IPS-18a (cell line): ENCODE data around the gene TWIST1.
A peak's percentile ranks its signal among the peaks of the same experiment; 100 is the strongest.

ENCODE experiments used
- H3K27ac ChIP-seq: one replicate; pipeline ENCODE4 v1.5.1; 2013; ENCODE audit warnings: low read length
- H3K27me3 ChIP-seq: one replicate; pipeline ENCODE4 v1.6.1; 2013; ENCODE audit warnings: mild to moderate bottlenecking, low read length; ENCODE audit not compliant: control insufficient read depth, insufficient read depth
- H3K36me3 ChIP-seq: one replicate; pipeline ENCODE4 v1.6.1; 2013; ENCODE audit warnings: low read depth, low read length; ENCODE audit not compliant: control insufficient read depth
- H3K4me1 ChIP-seq: one replicate; pipeline ENCODE4 v1.6.1; 2013; ENCODE audit warnings: low read depth, low read length; ENCODE audit not compliant: control insufficient read depth
- H3K4me3 ChIP-seq: one replicate; pipeline ENCODE4 v1.5.1; 2013; ENCODE audit warnings: low read length
- H3K9ac ChIP-seq: one replicate; pipeline ENCODE4 v1.6.1; 2013; ENCODE audit warnings: mild to moderate bottlenecking, low read length, moderate library complexity
- H3K9me3 ChIP-seq: one replicate; pipeline ENCODE4 v1.6.1; 2013; ENCODE audit warnings: low read depth, low read length; ENCODE audit not compliant: control insufficient read depth

Gene TWIST1

DNA sequence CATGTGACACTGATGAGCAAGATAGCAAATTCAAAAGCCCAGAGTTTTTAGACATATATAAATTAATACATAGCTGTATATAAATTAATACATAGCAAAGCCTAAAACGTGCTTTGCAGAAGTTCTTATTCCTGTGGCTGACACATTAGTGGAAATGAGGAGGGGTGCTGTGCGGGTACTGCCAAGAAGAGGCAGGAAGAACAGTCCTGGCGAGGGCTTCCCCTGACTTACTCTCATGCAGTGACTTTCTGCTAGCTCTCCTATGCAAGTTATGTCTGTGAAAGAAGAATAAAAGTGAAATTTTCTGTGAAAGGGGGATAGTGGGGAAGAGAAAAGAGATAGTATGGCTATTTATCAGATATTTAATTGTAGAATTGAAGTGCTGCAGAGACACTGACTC is 27.6 kb downstream of the TWIST1 start:
- no peaks in the 10 kb centered on the region for H3K27me3 ChIP-seq
- no peaks in the 10 kb centered on the region for H3K9me3 ChIP-seq
- H3K4me1 ChIP-seq = no peaks in the 10 kb centered on the region
- H3K9ac ChIP-seq = no peak overlapping the region
- H3K27ac ChIP-seq = no peak overlapping the region
- H3K4me3 ChIP-seq = no peak overlapping the region
- no peaks in the 10 kb centered on the region for H3K36me3 ChIP-seq

DNA sequence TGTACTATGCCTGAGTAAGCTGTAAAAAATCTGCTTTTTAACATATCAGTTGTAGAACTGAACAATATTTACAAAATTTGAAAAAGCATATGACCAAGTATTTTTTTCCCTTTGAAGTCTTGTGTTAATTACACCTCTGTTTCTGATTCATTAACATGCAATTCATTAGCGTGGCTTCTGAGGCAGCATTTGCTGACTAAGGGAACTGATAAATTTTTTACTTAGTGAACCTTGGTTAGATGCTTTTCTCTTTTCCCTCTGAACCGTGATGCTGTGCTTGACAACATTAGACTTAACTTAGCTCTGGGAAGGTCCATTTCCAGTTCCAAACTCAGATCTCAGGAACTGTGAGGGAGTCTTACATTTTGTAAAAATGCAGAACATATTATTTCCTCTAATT is 28.1 kb downstream of the TWIST1 start:
- Histone ChIP-seq H3K27me3 (no peaks in the 10 kb centered on the region), H3K4me1 (no peaks in the 10 kb centered on the region), H3K9ac (no peak overlapping the region), H3K9me3 (no peaks in the 10 kb centered on the region), H3K27ac (no peak overlapping the region), H3K36me3 (no peaks in the 10 kb centered on the region), H3K4me3 (no peak overlapping the region)

DNA sequence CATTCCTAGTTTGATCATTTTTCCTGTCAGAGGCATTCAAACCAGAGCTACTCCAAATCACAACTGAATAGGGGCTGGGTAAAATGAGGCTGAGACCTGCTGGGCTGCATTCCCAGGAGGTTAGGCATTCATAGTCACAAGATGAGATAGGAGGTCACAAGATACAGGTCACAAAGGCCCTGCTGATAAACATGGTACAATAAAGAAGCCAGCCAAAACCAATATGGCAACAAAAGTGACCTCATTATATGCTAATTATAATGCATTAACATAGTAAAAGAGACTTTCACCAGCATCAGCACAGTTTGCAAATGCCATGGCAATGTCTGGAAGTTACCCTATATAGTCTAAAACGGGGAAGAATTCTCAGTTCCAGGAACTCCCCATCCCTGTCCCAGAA is 37.3 kb downstream of the TWIST1 start:
- peak overlapping the region; percentile 47 for H3K27ac ChIP-seq
- H3K4me3 ChIP-seq = no peak overlapping the region
- no peaks in the 10 kb centered on the region for H3K27me3 ChIP-seq
- H3K9me3 ChIP-seq = no peaks in the 10 kb centered on the region
- no peaks in the 10 kb centered on the region for H3K36me3 ChIP-seq
- H3K4me1 ChIP-seq = peaks cover 14% of the 10 kb centered on the region
- H3K9ac ChIP-seq = no peak overlapping the region

DNA sequence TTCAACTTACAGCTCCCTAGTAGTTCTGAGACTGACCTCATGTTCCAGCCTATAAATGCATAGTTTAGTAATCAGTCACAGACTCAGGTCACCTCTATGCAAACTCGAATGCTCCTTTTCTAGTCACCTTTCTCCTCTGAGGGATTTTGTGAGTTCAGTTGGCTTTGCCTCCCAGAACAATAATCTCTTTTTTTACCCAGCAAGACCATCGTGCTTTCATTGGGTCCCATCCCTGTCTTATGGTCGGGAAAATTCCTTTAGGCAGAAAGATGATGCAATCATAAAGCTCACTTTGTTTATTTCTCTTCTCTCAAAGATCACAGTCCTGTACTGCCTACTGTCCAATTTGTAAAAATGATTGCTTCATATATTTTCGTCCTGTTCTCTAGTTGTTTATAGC is 38.4 kb downstream of the TWIST1 start:
- Histone ChIP-seq H3K27me3 (no peaks in the 10 kb centered on the region), H3K9me3 (no peaks in the 10 kb centered on the region), H3K27ac (no peak overlapping the region), H3K4me1 (peaks cover 14% of the 10 kb centered on the region), H3K4me3 (no peak overlapping the region), H3K9ac (no peak overlapping the region), H3K36me3 (no peaks in the 10 kb centered on the region)

DNA sequence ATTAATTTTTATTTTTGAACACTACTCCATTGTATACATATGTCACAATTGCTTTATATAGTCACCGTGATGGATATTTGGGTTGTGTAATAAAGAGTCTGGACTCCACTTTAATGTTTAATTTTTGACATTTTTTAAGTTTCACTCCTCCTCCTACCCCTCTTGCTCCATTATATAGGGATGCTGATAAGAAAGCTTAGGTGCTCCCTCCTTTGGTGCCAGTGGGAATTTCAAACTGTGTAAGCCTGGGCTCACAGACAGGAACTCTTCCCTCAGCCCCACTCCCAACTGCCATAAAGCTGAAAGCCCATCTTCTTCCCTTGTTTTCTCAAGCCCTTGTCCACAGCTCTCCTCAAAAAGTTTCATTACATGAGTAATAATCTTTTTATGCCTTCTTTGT is 47.6 kb downstream of the TWIST1 start:
- Histone ChIP-seq H3K4me3 (no peak overlapping the region), H3K27me3 (no peaks in the 10 kb centered on the region), H3K9ac (no peak overlapping the region), H3K4me1 (no peaks in the 10 kb centered on the region), H3K27ac (no peak overlapping the region), H3K36me3 (no peaks in the 10 kb centered on the region), H3K9me3 (no peaks in the 10 kb centered on the region)

DNA sequence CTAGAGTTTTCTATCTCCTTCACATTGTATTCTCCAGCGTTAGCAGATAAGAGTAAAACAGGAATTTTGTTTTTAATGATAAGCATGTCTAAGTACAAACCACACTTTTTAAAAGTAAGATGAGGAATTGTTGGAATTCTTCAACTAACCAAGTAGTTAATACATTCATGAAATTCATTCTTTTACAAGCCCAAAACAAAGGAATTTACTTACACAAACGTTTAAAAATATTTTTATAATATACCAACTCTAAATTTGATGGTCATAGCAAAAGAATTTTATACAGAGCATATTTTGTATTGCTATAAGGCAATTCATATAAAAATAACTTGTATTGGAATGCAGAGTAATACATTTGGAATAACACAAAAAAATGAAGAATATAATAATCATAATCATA is 51.3 kb downstream of the TWIST1 start:
- Histone ChIP-seq H3K4me3 (no peak overlapping the region), H3K9me3 (no peaks in the 10 kb centered on the region), H3K9ac (no peak overlapping the region), H3K27ac (no peak overlapping the region), H3K4me1 (no peaks in the 10 kb centered on the region), H3K27me3 (no peaks in the 10 kb centered on the region), H3K36me3 (no peaks in the 10 kb centered on the region)
